GM10248 (cell line): ENCODE results near the gene CDYL.

Experiments used
- CTCF ChIA-PET: fragments of 300-600 bp; sonication (Branson Sonifier 250); formaldehyde crosslinking; extraction: SDS; loops from one replicate; lab custom pipeline; 2021; ENCODE audit warnings: antibody characterized with exemption; lab: Yijun Ruan, JAX
- POLR2A ChIA-PET: fragments of 350-650 bp; sonication (Branson Sonifier 250); formaldehyde crosslinking; extraction: SDS; loops from one replicate; lab custom pipeline; 2020; ENCODE audit warnings: antibody characterized with exemption; lab: Yijun Ruan, JAX
- DNase-seq: peaks from one replicate; pipeline ENCODE4 v3.0.0; 2012; ENCODE audit errors: extremely low spot score
- CTCF ChIP-seq: IDR thresholded peaks from 2 replicates; pipeline ENCODE4 v1.5.1; 2012; ENCODE audit warnings: mild to moderate bottlenecking, low read depth; ENCODE audit errors: extremely low read depth, missing control alignments, control extremely low read depth

CDYL gene

DNA sequence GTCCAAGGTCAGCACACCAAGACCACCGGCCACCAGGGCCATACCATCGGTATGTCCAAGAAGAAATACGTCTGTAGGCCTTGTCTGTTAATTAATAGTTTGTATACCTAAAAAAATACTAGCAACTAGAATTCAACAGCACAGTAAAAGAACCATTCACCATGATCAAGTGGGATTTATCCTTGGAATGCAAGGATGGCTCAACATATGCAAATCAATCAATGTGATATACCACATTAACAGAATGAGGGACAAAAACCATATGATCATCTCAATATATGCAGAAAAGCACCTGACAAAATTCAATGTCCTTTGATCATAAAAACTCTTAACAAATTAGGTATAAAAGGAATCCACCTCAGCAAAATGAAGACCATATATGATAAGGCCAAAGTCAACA is 203.2 kb downstream of the CDYL start:
- ChIA-PET CTCF (no interaction called here), POLR2A (no interaction called here)
- no peak for TF ChIP-seq CTCF
- no peak for DNase-seq

DNA sequence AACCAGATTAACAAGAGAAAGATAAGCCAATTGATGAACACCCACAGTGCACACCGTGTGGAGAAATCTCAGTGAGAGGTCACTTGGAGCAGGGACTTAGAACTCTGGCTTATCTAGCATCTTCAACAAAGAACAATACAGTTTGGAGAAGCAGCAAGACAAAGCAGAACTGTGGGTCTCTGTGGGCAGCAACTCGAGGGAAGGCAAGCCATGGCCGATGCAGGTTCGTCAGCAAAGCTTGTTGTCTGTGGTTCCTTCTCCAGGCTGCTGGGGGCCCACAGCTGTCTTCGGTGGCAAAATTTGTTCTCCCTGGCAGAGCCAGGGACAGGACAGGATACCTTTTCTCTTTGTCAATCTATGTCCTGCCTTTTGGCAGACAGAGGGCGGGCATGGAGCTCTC is 205.6 kb downstream of the CDYL start:
- no peak for DNase-seq
- ChIA-PET CTCF (no interaction called here), POLR2A (no interaction called here)
- no peak for TF ChIP-seq CTCF

- ChIA-PET POLR2A (no interaction called here), CTCF (interaction anchor here (0.7 to 1.2 kb wide), 3 partner anchors 10 to 26 kb away, joined by 3 read pairs; no protein-coding TSS in a partner anchor)
- TF ChIP-seq CTCF = no peak
- DNase-seq = no peak
Observed at GRCh38 chr6:4983322-4983721, 207.1 kb downstream of the CDYL start.

DNA sequence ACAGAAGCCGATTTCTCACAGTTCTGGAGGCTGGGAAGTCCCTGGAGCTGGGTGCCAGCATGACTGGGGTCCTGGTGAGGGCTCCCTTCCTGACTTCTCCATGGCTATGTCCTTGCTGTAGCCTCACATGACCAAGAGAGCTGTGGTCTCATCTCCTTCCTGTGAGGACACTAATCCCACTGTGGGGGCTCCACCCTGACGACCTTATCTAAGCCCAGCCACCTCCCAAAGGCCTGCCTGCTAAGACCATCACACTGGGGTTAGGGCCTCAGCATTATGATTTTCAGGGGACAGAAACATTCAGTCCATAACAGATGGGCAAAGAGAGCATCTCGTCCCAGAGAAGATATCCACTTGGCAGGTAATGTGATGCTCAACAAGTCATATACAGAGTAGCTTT is 210.8 kb downstream of the CDYL start:
- DNase-seq = no peak
- TF ChIP-seq CTCF = no peak
- ChIA-PET POLR2A (no interaction called here), CTCF (interaction anchor here (1.1 kb wide), 1 partner anchor 12 kb away, joined by 3 read pairs; no protein-coding TSS in a partner anchor)

GRCh38 chr6:4987432-4987831 is 211.2 kb downstream of the CDYL start:
- POLR2A ChIA-PET = no interaction called here
- no peak for DNase-seq
- no peak for TF ChIP-seq CTCF
- CTCF ChIA-PET = interaction anchor here (1.1 kb wide), 1 partner anchor 12 kb away, joined by 3 read pairs; no protein-coding TSS in a partner anchor

DNA sequence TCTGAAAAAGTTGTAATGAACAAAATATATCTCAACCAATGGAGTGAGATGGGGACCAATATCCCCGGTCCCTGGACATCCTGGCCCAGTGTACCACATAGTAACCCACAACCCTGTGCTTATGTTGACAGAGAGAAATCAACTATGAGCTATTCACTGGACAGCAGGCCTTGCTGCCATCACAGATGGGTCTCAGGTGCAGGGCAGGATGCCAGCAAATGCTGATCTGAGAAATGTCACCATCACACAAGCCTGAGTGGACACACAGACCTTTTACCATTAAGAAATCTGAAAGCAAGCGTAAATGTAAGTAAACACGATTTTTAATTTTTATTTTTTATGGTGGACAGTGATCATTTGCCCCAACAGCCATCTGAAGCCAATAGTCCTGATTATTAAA is 218.5 kb downstream of the CDYL start:
- POLR2A ChIA-PET = interaction anchor here (0.6 kb wide), 1 partner anchor 218 kb away, joined by 3 read pairs; no protein-coding TSS in a partner anchor
- CTCF ChIA-PET = interaction anchor here (1.4 kb wide), 1 partner anchor 9 kb away, joined by 3 read pairs; no protein-coding TSS in a partner anchor
- TF ChIP-seq CTCF = no peak
- DNase-seq = no peak

DNA sequence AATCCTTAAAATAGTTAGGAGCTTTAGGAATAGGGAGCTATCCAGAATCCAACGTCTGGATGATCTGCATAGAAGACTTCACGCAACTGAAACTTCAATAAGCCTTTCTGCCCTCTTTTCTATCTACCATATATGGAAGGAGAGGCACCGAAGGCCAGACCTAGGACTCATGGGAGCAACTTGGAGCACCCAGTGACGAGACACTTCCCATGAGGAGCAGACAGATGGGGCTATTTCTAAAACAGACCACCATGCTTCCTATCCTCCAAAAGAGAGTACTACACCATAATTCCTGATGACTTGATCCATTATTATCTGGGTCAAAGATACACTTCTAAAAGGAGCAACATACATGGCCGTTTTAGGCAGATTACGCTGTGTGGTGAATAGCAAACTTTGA is 221.7 kb downstream of the CDYL start:
- TF ChIP-seq CTCF = no peak
- ChIA-PET CTCF (no interaction called here), POLR2A (no interaction called here)
- DNase-seq = no peak
